Activated naive CD4-positive, alpha-beta T cell treated with anti-CD3 and anti-CD28 coated beads, Interleukin-2, amount 50 U/mL, for 16 hours (primary cell): ENCODE results near the gene PDLIM7.

ENCODE experiments used
- DNase-seq: peaks from one replicate; pipeline ENCODE4 v3.0.0-alpha.2; 2020

The PDLIM7 gene

GRCh38 chr5:177455036-177455660 is 42.3 kb downstream of the PDLIM7 start:
- DNase-seq = peak; percentile 95

GRCh38 chr5:177454397-177455035 is 42.9 kb downstream of the PDLIM7 start:
- peak; percentile 90 for DNase-seq

- no peak for DNase-seq
Measured at GRCh38 chr5:177453852-177454396, 43.5 kb downstream of the PDLIM7 start.

GRCh38 chr5:177452688-177453638 is 44.4 kb downstream of the PDLIM7 start:
- DNase-seq = no peak

- no peak for DNase-seq
Measured at GRCh38 chr5:177450667-177451424, 46.6 kb downstream of the PDLIM7 start.

- no peak for DNase-seq
Measured at GRCh38 chr5:177449140-177450061, 48.0 kb downstream of the PDLIM7 start.

GRCh38 chr5:177448244-177448950 is 49.0 kb downstream of the PDLIM7 start:
- DNase-seq = no peak

- DNase-seq = no peak
Measured at GRCh38 chr5:177447611-177448243, 49.7 kb downstream of the PDLIM7 start.

GRCh38 chr5:177447066-177447610 is 50.3 kb downstream of the PDLIM7 start:
- DNase-seq = peak; percentile 67

- DNase-seq = peak; percentile 81
Measured at GRCh38 chr5:177446200-177447065, 51.0 kb downstream of the PDLIM7 start, which contains the start of gene PRR7. TSS of gene PRR7 (plus strand) at chr5:177446814. CDS start at chr5:177455068, 8,254 bp downstream.

- DNase-seq = no peak
Measured at GRCh38 chr5:177445917-177446199, 51.5 kb downstream of the PDLIM7 start.

- DNase-seq = no peak
Measured at GRCh38 chr5:177445052-177445916, 52.1 kb downstream of the PDLIM7 start.

- no peak for DNase-seq
Measured at GRCh38 chr5:177444106-177445051, 53.0 kb downstream of the PDLIM7 start.

GRCh38 chr5:177443144-177443983 is 54.0 kb downstream of the PDLIM7 start:
- DNase-seq = no peak

GRCh38 chr5:177442066-177442826 is 55.2 kb downstream of the PDLIM7 start:
- DNase-seq = no peak
